Fibroblast of gingiva (primary cell): ENCODE measurements around the gene MYLIP.

Experiments
- DNase-seq: peaks from one replicate; pipeline ENCODE4 v3.0.0-alpha.2; 2011; ENCODE audit warnings: low read depth

Gene MYLIP

GRCh38 chr6:16108419-16108818, 20.5 kb upstream of the MYLIP start:
- DNase-seq: no peak

GRCh38 chr6:16108921-16109658, 19.8 kb upstream of the MYLIP start:
- no peak for DNase-seq

- no peak for DNase-seq
Observed at GRCh38 chr6:16109659-16110305, 19.1 kb upstream of the MYLIP start.

- no peak for DNase-seq
Observed at GRCh38 chr6:16118825-16119224, 10.1 kb upstream of the MYLIP start.

- no peak for DNase-seq
Observed at GRCh38 chr6:16121339-16121738, 7.5 kb upstream of the MYLIP start.

- DNase-seq: no peak
Observed at GRCh38 chr6:16122197-16122596, 6.7 kb upstream of the MYLIP start.

- DNase-seq: no peak
Observed at GRCh38 chr6:16124198-16125180, 4.4 kb upstream of the MYLIP start.

GRCh38 chr6:16126056-16126455, 2.8 kb upstream of the MYLIP start:
- no peak for DNase-seq

GRCh38 chr6:16126861-16127260, 2.0 kb upstream of the MYLIP start:
- DNase-seq: no peak

GRCh38 chr6:16127471-16127870, 1.4 kb upstream of the MYLIP start:
- no peak for DNase-seq

GRCh38 chr6:16129623-16130401, 926 bp downstream of the MYLIP start:
- no peak for DNase-seq

- no peak for DNase-seq
Observed at GRCh38 chr6:16130437-16130891, 1.6 kb downstream of the MYLIP start.

GRCh38 chr6:16130932-16131387, 2.1 kb downstream of the MYLIP start:
- DNase-seq: peak; percentile 81

- no peak for DNase-seq
Observed at GRCh38 chr6:16132909-16133308, 4.0 kb downstream of the MYLIP start.

- DNase-seq: no peak
Observed at GRCh38 chr6:16134430-16134829, 5.5 kb downstream of the MYLIP start.

GRCh38 chr6:16135066-16135465, 6.2 kb downstream of the MYLIP start:
- peak; percentile 73 for DNase-seq

GRCh38 chr6:16136091-16136490, 7.2 kb downstream of the MYLIP start:
- DNase-seq: no peak

- peak; percentile 85 for DNase-seq
Observed at GRCh38 chr6:16136621-16137450, 8.0 kb downstream of the MYLIP start.

GRCh38 chr6:16137451-16137801, 8.5 kb downstream of the MYLIP start:
- no peak for DNase-seq

GRCh38 chr6:16139556-16139955, 10.7 kb downstream of the MYLIP start:
- peak; percentile 14 for DNase-seq

GRCh38 chr6:16140607-16141006, 11.7 kb downstream of the MYLIP start:
- DNase-seq: no peak
